ENCODE results near the gene LRCH3.

Gene LRCH3

GRCh38 chr3:197791892-197792647 lies 1.0 kb downstream of the LRCH3 start:
- DNase-seq (ENCODE audit: low read depth), result no peak

- DNase-seq (ENCODE audit: low read depth), result no peak
Measured at GRCh38 chr3:197793247-197793646, 2.2 kb downstream of the LRCH3 start.

GRCh38 chr3:197794115-197794514 lies 3.1 kb downstream of the LRCH3 start:
- DNase-seq (ENCODE audit: low read depth), result no peak

- peak; percentile 82 for DNase-seq (ENCODE audit: low read depth)
Measured at GRCh38 chr3:197795200-197795599, 4.1 kb downstream of the LRCH3 start.

GRCh38 chr3:197796087-197796486 lies 5.0 kb downstream of the LRCH3 start:
- no peak for DNase-seq (ENCODE audit: low read depth)

GRCh38 chr3:197798863-197799262 lies 7.8 kb downstream of the LRCH3 start:
- DNase-seq (ENCODE audit: low read depth), result no peak

GRCh38 chr3:197800379-197800778 lies 9.3 kb downstream of the LRCH3 start:
- DNase-seq (ENCODE audit: low read depth), result no peak

- DNase-seq (ENCODE audit: low read depth), result no peak
Measured at GRCh38 chr3:197801891-197802778, 11.1 kb downstream of the LRCH3 start.

GRCh38 chr3:197802779-197803459 lies 11.9 kb downstream of the LRCH3 start:
- DNase-seq (ENCODE audit: low read depth), result no peak

GRCh38 chr3:197804511-197804910 lies 13.5 kb downstream of the LRCH3 start:
- DNase-seq (ENCODE audit: low read depth), result no peak

- DNase-seq (ENCODE audit: low read depth), result no peak
Measured at GRCh38 chr3:197807969-197808587, 17.0 kb downstream of the LRCH3 start.

GRCh38 chr3:197809356-197810020 lies 18.4 kb downstream of the LRCH3 start:
- DNase-seq (ENCODE audit: low read depth), result no peak

GRCh38 chr3:197810901-197811300 lies 19.8 kb downstream of the LRCH3 start:
- no peak for DNase-seq (ENCODE audit: low read depth)

- peak; percentile 85 for DNase-seq (ENCODE audit: low read depth)
Measured at GRCh38 chr3:197811343-197811742, 20.3 kb downstream of the LRCH3 start.

- no peak for DNase-seq (ENCODE audit: low read depth)
Measured at GRCh38 chr3:197814372-197814771, 23.3 kb downstream of the LRCH3 start.

- no peak for DNase-seq (ENCODE audit: low read depth)
Measured at GRCh38 chr3:197820550-197821335, 29.7 kb downstream of the LRCH3 start.

- no peak for DNase-seq (ENCODE audit: low read depth)
Measured at GRCh38 chr3:197829397-197830045, 38.5 kb downstream of the LRCH3 start.

GRCh38 chr3:197830308-197830966 lies 39.4 kb downstream of the LRCH3 start:
- DNase-seq (ENCODE audit: low read depth), result no peak

GRCh38 chr3:197830967-197831313 lies 39.9 kb downstream of the LRCH3 start:
- DNase-seq (ENCODE audit: low read depth), result no peak

Data from stromal cell of bone marrow (primary cell).